ENCODE results near the gene MCU. TPM values are rescaled to one million over a fixed set of nuclear protein-coding genes. Genes with fewer than 3 reads are reported as not detected.
"Not testable (repeated sequence)": the region's sequence is repeated elsewhere in the genome, so short reads cannot be mapped to it uniquely, and the experiment has no call there.

MCU gene
- total RNA-seq, 3 donors from 2014 or later (not counting 1 experiment from before 2014, with no cell fraction given), result 13.1 to 15.6 (median 14.1) TPM

DNA sequence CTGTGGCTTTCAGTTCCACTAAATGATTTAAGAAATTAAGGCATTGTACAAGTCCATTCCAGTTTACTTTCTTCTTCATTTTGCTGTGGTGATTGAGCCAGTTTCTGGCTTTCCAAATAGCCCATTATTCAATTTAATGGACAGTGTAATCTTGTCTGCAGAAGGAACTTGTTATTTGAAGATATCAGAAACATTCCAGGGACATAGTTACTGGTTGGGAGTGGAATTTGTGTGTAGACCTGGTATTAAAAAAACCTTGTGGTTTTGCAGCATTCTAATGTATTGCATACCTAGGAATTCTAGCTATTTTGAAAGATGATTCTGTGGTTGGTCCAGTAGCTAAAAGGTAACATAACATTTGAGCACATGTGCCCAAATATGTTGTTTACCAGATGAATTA lies 72.2 kb downstream of the MCU start:
- intact Hi-C loops (cut with micrococcal nuclease), result no loop called here
- Mint-ChIP-seq H3K9me3 (peaks cover 0 to 4% of the 10 kb centered on the region in 2 donors), H3K4me3 (no peak overlapping the region), H3K36me3 (peaks cover 9% of the 10 kb centered on the region), H3K27ac (no peak overlapping the region), H3K27me3 (ENCODE audit: low read depth in 2 of 2) (no peaks in the 10 kb centered on the region), H3K4me1 (peaks cover 0 to 3% of the 10 kb centered on the region in 2 donors)
- TF ChIP-seq, protein P1, sequence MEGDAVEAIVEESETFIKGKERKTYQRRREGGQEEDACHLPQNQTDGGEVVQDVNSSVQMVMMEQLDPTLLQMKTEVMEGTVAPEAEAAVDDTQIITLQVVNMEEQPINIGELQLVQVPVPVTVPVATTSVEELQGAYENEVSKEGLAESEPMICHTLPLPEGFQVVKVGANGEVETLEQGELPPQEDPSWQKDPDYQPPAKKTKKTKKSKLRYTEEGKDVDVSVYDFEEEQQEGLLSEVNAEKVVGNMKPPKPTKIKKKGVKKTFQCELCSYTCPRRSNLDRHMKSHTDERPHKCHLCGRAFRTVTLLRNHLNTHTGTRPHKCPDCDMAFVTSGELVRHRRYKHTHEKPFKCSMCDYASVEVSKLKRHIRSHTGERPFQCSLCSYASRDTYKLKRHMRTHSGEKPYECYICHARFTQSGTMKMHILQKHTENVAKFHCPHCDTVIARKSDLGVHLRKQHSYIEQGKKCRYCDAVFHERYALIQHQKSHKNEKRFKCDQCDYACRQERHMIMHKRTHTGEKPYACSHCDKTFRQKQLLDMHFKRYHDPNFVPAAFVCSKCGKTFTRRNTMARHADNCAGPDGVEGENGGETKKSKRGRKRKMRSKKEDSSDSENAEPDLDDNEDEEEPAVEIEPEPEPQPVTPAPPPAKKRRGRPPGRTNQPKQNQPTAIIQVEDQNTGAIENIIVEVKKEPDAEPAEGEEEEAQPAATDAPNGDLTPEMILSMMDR (IDR thresholded peaks at IDR 0.05), result no peak
- ATAC-seq, result no peak
- no peaks in the 10 kb centered on the region for H3K36me3 ChIP-seq (ENCODE audit: control insufficient read depth, insufficient read depth, low read length)
- no peaks in the 10 kb centered on the region for H3K27me3 ChIP-seq (ENCODE audit: control insufficient read depth, insufficient read depth, low read length)
- no peak overlapping the region for H3K27ac ChIP-seq (ENCODE audit: low read length)
- peaks cover 4% of the 10 kb centered on the region for H3K9me3 ChIP-seq (ENCODE audit: control insufficient read depth, insufficient read depth, low read length)
- H3K4me3 ChIP-seq (ENCODE audit: low read length), result no peak overlapping the region
- DNase-seq, result no peak
- H3K4me1 ChIP-seq (ENCODE audit: control insufficient read depth, insufficient read depth, low read length), result no peaks in the 10 kb centered on the region

DNA sequence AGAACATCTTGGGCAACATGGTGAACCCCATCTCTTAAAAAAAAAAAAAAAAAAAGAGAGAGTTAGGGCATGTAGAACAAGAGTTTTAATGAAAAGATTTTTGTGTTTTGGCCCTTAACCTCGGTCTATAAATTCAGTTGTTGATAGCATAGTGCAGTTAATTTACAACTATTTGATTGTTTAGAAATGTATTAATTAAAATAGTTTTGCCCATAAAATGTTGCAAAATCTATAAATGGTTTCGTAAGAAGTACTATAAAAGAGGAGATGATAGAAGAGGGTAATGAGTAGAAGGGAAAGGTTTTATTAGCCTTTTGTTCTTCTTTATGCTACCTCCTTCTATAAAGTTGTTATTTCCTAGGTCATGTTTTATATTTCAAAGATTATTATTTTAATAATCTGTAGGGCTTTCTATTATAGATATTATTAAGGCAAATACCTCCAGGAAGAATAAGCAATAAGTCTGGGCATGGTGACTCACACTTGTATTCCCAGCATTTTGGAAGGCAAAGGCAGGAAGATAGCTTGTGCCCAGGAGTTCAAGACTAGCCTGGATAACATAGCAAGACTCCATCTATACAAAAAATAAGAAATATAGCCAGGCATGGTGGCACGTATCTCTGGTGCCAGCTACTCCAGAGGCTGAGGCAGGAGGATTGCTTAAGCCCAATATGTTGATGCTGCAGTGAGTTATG lies 73.3 kb downstream of the MCU start:
- Mint-ChIP-seq H3K36me3 (peaks cover 9% of the 10 kb centered on the region), H3K9me3 (peaks cover 0 to 4% of the 10 kb centered on the region in 2 donors), H3K4me3 (no peak overlapping the region), H3K27me3 (ENCODE audit: low read depth in 2 of 2) (no peaks in the 10 kb centered on the region), H3K4me1 (peaks cover 4 to 8% of the 10 kb centered on the region in 2 donors), H3K27ac (no peak overlapping the region)
- 100% methylated on average over 3 of the region's 3 CpGs for WGBS (ENCODE audit: insufficient coverage)
- Histone ChIP-seq H3K27ac (ENCODE audit: low read length) (no peak overlapping the region), H3K9me3 (ENCODE audit: control insufficient read depth, insufficient read depth, low read length) (peaks cover 4% of the 10 kb centered on the region), H3K4me1 (ENCODE audit: control insufficient read depth, insufficient read depth, low read length) (no peaks in the 10 kb centered on the region), H3K27me3 (ENCODE audit: control insufficient read depth, insufficient read depth, low read length) (no peaks in the 10 kb centered on the region), H3K36me3 (ENCODE audit: control insufficient read depth, insufficient read depth, low read length) (no peaks in the 10 kb centered on the region), H3K4me3 (ENCODE audit: low read length) (no peak overlapping the region)
- DNase-seq, result no peak
- no peak for ATAC-seq
- TF ChIP-seq, protein P1 (IDR thresholded peaks at IDR 0.05), result no peak
- intact Hi-C loops (cut with micrococcal nuclease), result no loop called here

DNA sequence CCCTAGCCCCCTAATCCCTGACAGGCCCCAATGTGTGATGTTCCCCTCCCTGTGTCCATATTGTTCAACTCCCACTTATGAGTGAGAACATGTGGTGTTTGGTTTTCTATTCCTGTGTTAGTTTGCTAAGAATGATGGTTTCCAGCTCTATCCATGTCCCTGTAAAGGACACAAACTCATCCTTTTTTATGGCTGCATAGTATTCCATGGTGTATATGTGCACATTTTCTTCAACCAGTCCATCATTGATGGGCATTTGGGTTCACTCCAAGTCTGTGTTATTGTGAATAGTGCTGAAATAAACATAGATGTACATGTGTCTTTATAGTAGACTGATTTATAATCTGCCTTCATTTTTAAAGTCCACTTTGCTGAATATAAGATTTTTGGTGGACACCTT lies 79.3 kb downstream of the MCU start:
- H3K36me3 ChIP-seq (ENCODE audit: control insufficient read depth, insufficient read depth, low read length); H3K4me3 ChIP-seq (ENCODE audit: low read length); H3K4me1 ChIP-seq (ENCODE audit: control insufficient read depth, insufficient read depth, low read length); H3K27ac ChIP-seq (ENCODE audit: low read length); H3K27ac Mint-ChIP-seq; ATAC-seq; DNase-seq; H3K27me3 Mint-ChIP-seq (ENCODE audit: low read depth in 2 of 2); intact Hi-C loops (cut with micrococcal nuclease); H3K9me3 ChIP-seq (ENCODE audit: control insufficient read depth, insufficient read depth, low read length); H3K27me3 ChIP-seq (ENCODE audit: control insufficient read depth, insufficient read depth, low read length); H3K4me3 Mint-ChIP-seq: not testable (repeated sequence)
- H3K4me1 Mint-ChIP-seq, result peaks cover 8 to 14% of the 10 kb centered on the region in 2 donors
- H3K9me3 Mint-ChIP-seq, result peaks cover 0 to 12% of the 10 kb centered on the region in 2 donors
- peaks cover 24% of the 10 kb centered on the region for H3K36me3 Mint-ChIP-seq

DNA sequence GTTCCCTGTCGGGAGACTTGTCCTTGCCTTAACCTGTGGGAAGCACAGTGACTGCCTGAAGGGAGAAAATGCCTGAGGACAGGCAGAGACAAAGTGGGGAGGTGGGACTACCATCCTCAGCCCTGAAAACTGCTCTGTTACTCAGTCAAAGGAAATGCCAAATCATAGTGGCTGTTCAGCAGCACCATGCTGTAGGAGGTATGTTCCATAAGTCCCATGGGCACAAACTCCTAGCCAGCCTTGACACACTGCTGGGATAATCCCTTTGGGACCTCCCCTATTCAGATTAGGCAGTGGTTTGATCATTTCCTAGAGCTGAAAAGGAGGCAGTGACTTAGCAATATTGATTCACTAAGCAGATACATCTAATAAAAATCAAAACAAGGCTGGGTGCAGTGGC lies 80.1 kb downstream of the MCU start:
- peaks cover 24% of the 10 kb centered on the region for H3K36me3 Mint-ChIP-seq
- Histone ChIP-seq H3K36me3 (ENCODE audit: control insufficient read depth, insufficient read depth, low read length) (no peaks in the 10 kb centered on the region), H3K27ac (ENCODE audit: low read length) (no peak overlapping the region), H3K9me3 (ENCODE audit: control insufficient read depth, insufficient read depth, low read length) (peaks cover 10% of the 10 kb centered on the region), H3K27me3 (ENCODE audit: control insufficient read depth, insufficient read depth, low read length) (no peaks in the 10 kb centered on the region), H3K4me1 (ENCODE audit: control insufficient read depth, insufficient read depth, low read length) (no peaks in the 10 kb centered on the region), H3K4me3 (ENCODE audit: low read length) (no peak overlapping the region)
- intact Hi-C loops (cut with micrococcal nuclease), result no loop called here
- WGBS (ENCODE audit: insufficient coverage), result 100% methylated on average over 1 of the region's 1 CpG
- no peak overlapping the region for H3K4me3 Mint-ChIP-seq
- DNase-seq (no peak), ATAC-seq (no peak)
- H3K27me3 Mint-ChIP-seq (ENCODE audit: low read depth in 2 of 2), result no peaks in the 10 kb centered on the region
- H3K9me3 Mint-ChIP-seq, result peaks cover 0 to 12% of the 10 kb centered on the region in 2 donors
- peaks cover 8 to 19% of the 10 kb centered on the region in 2 donors for H3K4me1 Mint-ChIP-seq
- H3K27ac Mint-ChIP-seq, result no peak overlapping the region
- TF ChIP-seq, protein P1 (IDR thresholded peaks at IDR 0.05), result no peak

Data from natural killer cell (primary cell).